HT-29 (cell line): ENCODE measurements around the gene BRMS1. TPM values are rescaled to one million over a fixed set of nuclear protein-coding genes. Genes with fewer than 3 reads are reported as not detected.
"Not testable (repeated sequence)": the region's sequence is repeated elsewhere in the genome, so short reads cannot be mapped to it uniquely, and the experiment has no call there.

Source experiments
- DNase-seq: peaks from one replicate; pipeline ENCODE4 v3.0.0-alpha.2; 2015; ENCODE audit warnings: low spot score
- total RNA-seq: library from RNA; depleted of rRNA; stranded (reverse); fragments of >200 nt; shearing (Covaris generic); gene quantifications from 2 replicates; pipeline ENCODE4 v1.2.3, GENCODE V29; 2014

Gene BRMS1
- total RNA-seq, 1 experiment from 2014 or later = 74.9 TPM

DNA sequence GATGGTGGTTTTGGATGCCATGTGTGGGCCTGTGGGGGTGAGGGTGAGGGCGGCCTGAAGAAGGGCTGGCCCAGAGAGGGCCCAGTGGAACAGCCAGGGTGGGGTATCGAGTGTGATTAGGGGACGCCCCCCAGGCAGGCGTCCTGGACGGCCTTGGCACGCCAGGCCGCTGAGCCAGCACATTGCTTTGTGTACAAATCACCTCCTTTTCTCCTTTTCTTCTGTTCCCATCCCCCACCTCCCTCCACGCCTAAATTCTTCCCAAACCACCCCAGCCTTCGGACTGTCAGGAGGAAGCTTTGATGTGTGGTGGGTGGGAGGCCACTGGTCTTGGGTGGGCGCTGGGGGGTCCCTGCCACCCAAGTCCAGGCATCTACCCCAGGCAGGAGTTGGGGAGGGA, 20.2 kb downstream of the BRMS1 start:
- no peak for DNase-seq

GRCh38 chr11:66323684-66324083, 21.2 kb downstream of the BRMS1 start:
- no peak for DNase-seq

- DNase-seq = no peak
Observed at GRCh38 chr11:66322732-66323427, 22.0 kb downstream of the BRMS1 start.

DNA sequence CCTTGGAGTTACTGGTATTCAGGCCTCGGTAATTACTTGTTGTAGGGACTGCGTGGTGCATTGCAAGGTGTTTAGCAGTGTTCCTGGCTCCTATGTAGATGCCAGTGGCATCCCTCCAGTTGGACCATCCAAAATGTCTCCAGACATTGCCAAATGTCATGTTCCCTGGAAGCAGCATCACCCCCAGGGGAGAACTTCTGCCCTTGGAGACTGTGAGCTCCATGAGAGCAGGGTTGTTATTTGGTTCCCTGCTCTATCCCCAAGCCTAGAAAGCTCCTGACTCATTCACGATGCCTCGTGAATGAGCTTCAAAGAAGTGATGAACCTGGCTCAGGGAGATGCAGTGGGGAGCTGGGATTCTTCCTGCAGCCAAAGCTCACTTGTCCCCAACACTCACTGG, 23.3 kb downstream of the BRMS1 start:
- no peak for DNase-seq

DNA sequence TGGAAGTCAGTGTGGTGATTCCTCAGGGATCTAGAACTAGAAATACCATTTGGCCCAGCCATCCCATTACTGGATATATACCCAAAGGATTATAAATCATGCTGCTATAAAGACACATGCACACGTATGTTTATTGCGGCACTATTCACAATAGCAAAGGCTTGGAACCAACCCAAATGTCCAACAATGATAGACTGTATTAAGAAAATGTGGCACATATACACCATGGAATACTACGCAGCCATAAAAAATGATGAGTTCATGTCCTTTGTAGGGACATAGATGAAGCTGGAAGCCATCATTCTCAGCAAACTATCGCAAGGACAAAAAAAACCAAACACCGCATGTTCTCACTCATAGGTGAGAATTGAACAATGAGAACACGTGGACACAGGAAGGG, 24.2 kb downstream of the BRMS1 start:
- DNase-seq = not testable (repeated sequence)

DNA sequence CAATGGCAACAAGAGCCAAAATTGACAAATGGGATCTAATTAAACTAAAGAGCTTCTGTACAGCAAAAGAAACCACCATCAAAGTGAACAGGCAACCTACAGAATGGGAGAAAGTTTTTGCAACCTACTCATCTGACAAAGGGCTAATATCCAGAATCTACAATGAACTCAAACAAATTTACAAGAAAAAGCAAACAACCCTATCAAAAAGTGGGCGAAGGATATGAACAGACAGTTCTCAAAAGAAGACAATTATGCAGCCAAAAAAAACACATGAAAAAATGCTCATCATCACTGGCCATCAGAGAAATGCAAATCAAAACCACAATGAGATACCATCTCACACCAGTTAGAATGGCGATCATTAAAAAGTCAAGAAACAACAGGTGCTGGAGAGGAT, 24.6 kb downstream of the BRMS1 start:
- DNase-seq = not testable (repeated sequence)

GRCh38 chr11:66318600-66318970, 26.3 kb downstream of the BRMS1 start:
- no peak for DNase-seq

DNA sequence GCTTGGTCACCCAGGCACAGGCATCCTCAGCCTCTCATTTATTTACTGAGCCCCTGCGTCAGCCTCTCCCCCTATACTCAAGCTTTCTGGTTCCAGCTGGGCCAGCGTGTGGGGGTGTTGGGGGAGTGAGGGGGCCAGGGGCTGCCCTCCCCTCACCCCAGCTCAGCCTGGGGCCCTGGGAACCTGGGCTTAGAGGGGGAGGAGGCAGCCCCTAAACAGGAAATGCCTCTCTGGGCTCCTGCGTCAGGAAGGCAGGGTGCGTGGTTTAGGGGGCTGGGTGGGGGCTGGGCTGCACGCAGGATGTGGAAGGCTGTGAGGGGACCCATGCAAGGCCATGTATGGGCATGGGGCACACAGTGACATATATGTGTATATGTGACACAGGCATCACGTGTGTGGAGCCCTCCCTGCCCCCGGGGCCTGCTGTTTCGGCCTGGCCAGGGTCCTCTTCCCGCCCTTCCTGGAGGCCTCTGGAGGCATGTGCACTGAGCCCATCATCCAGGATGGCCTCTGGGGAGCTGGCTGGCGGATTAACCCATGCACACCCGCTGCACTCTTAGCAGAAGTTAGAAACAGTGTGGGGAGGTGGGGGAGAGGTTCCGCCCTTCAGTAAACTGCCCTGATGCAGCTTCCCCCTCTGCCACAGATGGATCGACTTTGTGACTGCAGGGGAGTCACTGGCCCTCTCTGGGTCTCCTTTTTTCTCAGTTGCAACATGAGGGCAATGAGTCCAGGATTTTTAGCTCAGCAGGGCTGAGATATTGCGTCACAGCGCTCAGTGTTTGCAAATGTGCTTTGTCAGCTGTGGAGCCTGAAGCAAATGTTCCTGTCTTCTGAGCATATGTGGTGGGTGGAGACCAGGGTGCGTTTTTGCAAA, 26.9 kb downstream of the BRMS1 start:
- no peak for DNase-seq

- no peak for DNase-seq
Observed at GRCh38 chr11:66317322-66317722, 27.6 kb downstream of the BRMS1 start.

GRCh38 chr11:66316849-66317251, 28.1 kb downstream of the BRMS1 start, which contains the start of gene CD248:
Gene CD248 (minus strand): TSS chr11:66317044. CDS start chr11:66317027, 17 bp downstream.
- no peak for DNase-seq

DNA sequence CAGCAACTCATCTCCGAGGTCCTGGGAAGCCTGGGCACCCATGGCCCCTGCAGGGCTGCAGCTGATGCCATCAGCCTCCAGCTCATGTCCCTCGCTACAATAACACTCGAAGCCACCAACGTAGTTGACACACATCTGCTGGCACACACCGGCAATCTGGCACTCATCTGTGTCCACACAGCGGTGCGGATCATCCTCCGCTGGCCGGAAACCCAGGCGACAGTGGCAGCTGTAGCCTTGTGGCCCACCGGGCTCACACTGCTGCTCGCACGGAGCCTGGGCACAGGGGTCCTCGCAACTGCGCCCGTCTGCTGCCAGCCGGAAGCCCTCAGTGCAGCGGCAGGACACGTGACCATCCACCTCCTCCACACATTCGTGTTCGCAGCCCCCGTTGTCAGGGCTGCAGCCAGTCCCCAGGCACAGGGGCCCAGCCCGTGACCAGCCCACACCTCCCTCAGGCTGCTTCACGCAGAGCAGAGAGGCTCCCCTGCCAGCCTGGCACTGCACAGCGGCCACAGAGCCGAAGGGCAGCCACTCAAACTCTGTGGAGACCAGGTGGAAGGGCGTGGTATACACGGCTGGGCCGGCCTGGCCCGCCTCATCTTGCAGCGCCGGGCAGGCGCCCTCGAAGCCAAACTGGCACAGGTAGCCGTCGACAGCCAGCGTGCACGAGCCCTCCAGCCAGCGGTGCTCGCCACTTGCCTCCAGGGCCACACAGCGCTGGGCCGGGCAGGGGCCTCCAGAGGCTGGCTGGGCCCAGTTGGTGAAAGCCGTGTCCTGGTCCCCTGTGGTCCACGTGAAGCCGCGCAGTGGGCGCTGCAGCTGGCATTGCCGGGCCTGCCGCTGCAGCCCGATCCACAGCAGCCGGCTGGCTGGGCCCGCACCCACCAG, 28.7 kb downstream of the BRMS1 start:
- DNase-seq = no peak

- no peak for DNase-seq
Observed at GRCh38 chr11:66315498-66315885, 29.4 kb downstream of the BRMS1 start.

- DNase-seq = no peak
Observed at GRCh38 chr11:66314561-66315497, 30.1 kb downstream of the BRMS1 start.

- DNase-seq = no peak
Observed at GRCh38 chr11:66314186-66314501, 30.8 kb downstream of the BRMS1 start.

GRCh38 chr11:66313321-66314185, 31.4 kb downstream of the BRMS1 start:
- DNase-seq = no peak

GRCh38 chr11:66312549-66313320, 32.2 kb downstream of the BRMS1 start:
- peak; percentile 99 for DNase-seq

- peak; percentile 98 for DNase-seq
Observed at GRCh38 chr11:66311965-66312548, 32.8 kb downstream of the BRMS1 start.

GRCh38 chr11:66311470-66311964, 33.4 kb downstream of the BRMS1 start:
- DNase-seq = no peak
